GM21717 (cell line): ENCODE data around the gene GCNA.

Experiments used
- ATAC-seq: cut with Tn5 transposase; IDR thresholded peaks from one replicate; pipeline ENCODE4 v1.9.1; 2021; ENCODE audit warnings: mild to moderate bottlenecking, moderate library complexity; ENCODE audit not compliant: unreplicated experiment

The GCNA gene

GRCh38 chrX:71612256-71612655, 34.0 kb downstream of the GCNA start:
- no peak for ATAC-seq

- no peak for ATAC-seq
These were observed 36.8 kb downstream of the GCNA start for GRCh38 chrX:71615056-71615455.

- no peak for ATAC-seq
These were observed 37.7 kb downstream of the GCNA start for GRCh38 chrX:71615954-71616353.

GRCh38 chrX:71616672-71617529, 38.7 kb downstream of the GCNA start:
- ATAC-seq, result no peak

GRCh38 chrX:71617742-71618141, 39.5 kb downstream of the GCNA start:
- ATAC-seq, result no peak

- ATAC-seq, result peak; percentile 53
These were observed 40.1 kb downstream of the GCNA start, which contains the start of gene CXCR3 for GRCh38 chrX:71618303-71618721. CXCR3 (minus strand) TSS chrX:71618511; CDS start chrX:71618449, 62 bp downstream.

- no peak for ATAC-seq
These were observed 40.5 kb downstream of the GCNA start for GRCh38 chrX:71618787-71619186.

GRCh38 chrX:71619193-71619592, 41.0 kb downstream of the GCNA start:
- ATAC-seq, result no peak

- no peak for ATAC-seq
These were observed 41.7 kb downstream of the GCNA start for GRCh38 chrX:71619986-71620385.

- no peak for ATAC-seq
These were observed 43.4 kb downstream of the GCNA start for GRCh38 chrX:71621603-71622002.

- no peak for ATAC-seq
These were observed 43.9 kb downstream of the GCNA start for GRCh38 chrX:71622032-71622575.

- peak; percentile 52 for ATAC-seq
These were observed 44.6 kb downstream of the GCNA start for GRCh38 chrX:71622576-71623450.

- no peak for ATAC-seq
These were observed 45.5 kb downstream of the GCNA start for GRCh38 chrX:71623714-71624113.

GRCh38 chrX:71625471-71625870, 47.2 kb downstream of the GCNA start:
- ATAC-seq, result no peak

GRCh38 chrX:71626576-71626975, 48.3 kb downstream of the GCNA start:
- ATAC-seq, result no peak

GRCh38 chrX:71627588-71628404, 49.6 kb downstream of the GCNA start:
- ATAC-seq, result no peak

- ATAC-seq, result peak; percentile 66
These were observed 51.2 kb downstream of the GCNA start for GRCh38 chrX:71629467-71629866.

GRCh38 chrX:71632923-71633657, 54.9 kb downstream of the GCNA start:
- no peak for ATAC-seq

GRCh38 chrX:71634366-71634765, 56.1 kb downstream of the GCNA start:
- ATAC-seq, result no peak
